Esophagus squamous epithelium (tissue), 5 donors: ENCODE measurements around the gene RSF1. TPM values are rescaled to one million over a fixed set of nuclear protein-coding genes. Genes with fewer than 3 reads are reported as not detected.

Experiments
- DNase-seq: peaks from one replicate; lab custom pipeline; 2025; lab: John Stamatoyannopoulos, UW
- H3K27ac ChIP-seq, 4 donors: fragments of 200-600 bp; sonication (generic); one replicate each; pipeline ENCODE4 v1.5.1; 2016 to 2019; ENCODE audit warnings: mild to moderate bottlenecking in 1 of 4
- H3K27me3 ChIP-seq, 4 donors: fragments of 200-600 bp; sonication (generic); 1 replicate in 3 of 4; 2 replicates in 1 of 4; pipeline versions ENCODE4 v1.5.1 to v1.6.0; 2017 to 2021; ENCODE audit warnings: antibody characterized with exemption in 1 of 4
- H3K36me3 ChIP-seq, 3 donors: fragments of 200-600 bp; sonication (generic); one replicate each; pipeline ENCODE4 v1.5.1; 2016 to 2019
- H3K4me1 ChIP-seq, 3 donors: fragments of 200-600 bp; sonication (generic); one replicate each; pipeline ENCODE4 v1.5.1; 2017 to 2019
- H3K4me3 ChIP-seq, 4 donors: fragments of 200-600 bp; sonication (generic); 1 replicate in 3 of 4; 2 replicates in 1 of 4; pipeline ENCODE4 v1.5.1; 2016 to 2019; ENCODE audit warnings: mild to moderate bottlenecking in 2 of 4, moderate library complexity in 1 of 4
- H3K9me3 ChIP-seq, 3 donors: fragments of 200-600 bp; sonication (generic); one replicate each; pipeline ENCODE4 v1.5.1; 2016 to 2019
- POLR2A ChIP-seq, 4 donors: fragments of 450-650 bp; IDR thresholded peaks; one replicate each; pipeline ENCODE4 v1.6.1; 2017; ENCODE audit warnings: antibody characterized with exemption in 4 of 4, mild to moderate bottlenecking in 4 of 4, moderate library complexity in 3 of 4
- WGBS, 2 donors: methylation state at CpG; one replicate each; pipeline ENCODE4 v1.1.5; 2018; 5-methylcytosine and 5-hydroxymethylcytosine counted together
- intact Hi-C: fragments of 100-400 bp; cut with DNase I; formaldehyde crosslinking; loops from one replicate; pipeline ENCODE4 v1.15.0; 2022
- total RNA-seq, 4 donors: library from RNA; depleted of rRNA; stranded (reverse); fragments of >200 nt; gene quantifications; one replicate each; pipeline ENCODE4 v1.1.0, GENCODE V29; 2016
- TF ChIP-seq, protein P1 (sequence below), 6 experiments: fragments of 450-650 bp in 4 of 6; fragments of 200-600 bp in 2 of 6; sonication (generic) in 2 of 6; IDR thresholded peaks; one replicate each; pipeline ENCODE4 v1.5.1; 2016 to 2019; ENCODE audit warnings: antibody characterized with exemption in 6 of 6, mild to moderate bottlenecking in 4 of 6, moderate library complexity in 4 of 6
- donor health status: DM: yes; HTN: yes; CAD: no.

RSF1 gene
- total RNA-seq, 4 donors from 2014 or later: 14.7 to 37.8 (median 29.1) TPM

- H3K4me3 ChIP-seq: no peak overlapping the region
- 87 to 92% methylated on average over 5 of the region's 5 CpGs for WGBS, 2 donors
- no peaks in the 10 kb centered on the region for H3K27me3 ChIP-seq
- peaks cover 0 to 16% (median 13%) of the 10 kb centered on the region in 3 donors for H3K9me3 ChIP-seq
- no peak for DNase-seq
- no peak for TF ChIP-seq POLR2A (IDR thresholded peaks at IDR 0.05)
- TF ChIP-seq, protein P1, sequence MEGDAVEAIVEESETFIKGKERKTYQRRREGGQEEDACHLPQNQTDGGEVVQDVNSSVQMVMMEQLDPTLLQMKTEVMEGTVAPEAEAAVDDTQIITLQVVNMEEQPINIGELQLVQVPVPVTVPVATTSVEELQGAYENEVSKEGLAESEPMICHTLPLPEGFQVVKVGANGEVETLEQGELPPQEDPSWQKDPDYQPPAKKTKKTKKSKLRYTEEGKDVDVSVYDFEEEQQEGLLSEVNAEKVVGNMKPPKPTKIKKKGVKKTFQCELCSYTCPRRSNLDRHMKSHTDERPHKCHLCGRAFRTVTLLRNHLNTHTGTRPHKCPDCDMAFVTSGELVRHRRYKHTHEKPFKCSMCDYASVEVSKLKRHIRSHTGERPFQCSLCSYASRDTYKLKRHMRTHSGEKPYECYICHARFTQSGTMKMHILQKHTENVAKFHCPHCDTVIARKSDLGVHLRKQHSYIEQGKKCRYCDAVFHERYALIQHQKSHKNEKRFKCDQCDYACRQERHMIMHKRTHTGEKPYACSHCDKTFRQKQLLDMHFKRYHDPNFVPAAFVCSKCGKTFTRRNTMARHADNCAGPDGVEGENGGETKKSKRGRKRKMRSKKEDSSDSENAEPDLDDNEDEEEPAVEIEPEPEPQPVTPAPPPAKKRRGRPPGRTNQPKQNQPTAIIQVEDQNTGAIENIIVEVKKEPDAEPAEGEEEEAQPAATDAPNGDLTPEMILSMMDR (IDR thresholded peaks at IDR 0.05): no peak
- H3K36me3 ChIP-seq: peaks cover 5 to 54% (median 6%) of the 10 kb centered on the region in 3 donors
- intact Hi-C loops: no loop called here
- no peaks in the 10 kb centered on the region for H3K4me1 ChIP-seq
- H3K27ac ChIP-seq: no peak overlapping the region
Observed at GRCh38 chr11:77728203-77728786, 92.2 kb downstream of the RSF1 start.

GRCh38 chr11:77726524-77726923 is 94.0 kb downstream of the RSF1 start:
- Histone ChIP-seq H3K4me3 (no peak overlapping the region), H3K9me3 (peaks cover 0 to 12% (median 12%) of the 10 kb centered on the region in 3 donors), H3K27ac (no peak overlapping the region), H3K36me3 (peaks cover 4 to 57% (median 5%) of the 10 kb centered on the region in 3 donors), H3K4me1 (no peaks in the 10 kb centered on the region), H3K27me3 (no peaks in the 10 kb centered on the region)
- 64 to 74% methylated on average over 2 of the region's 2 CpGs for WGBS, 2 donors
- intact Hi-C loops: no loop called here
- DNase-seq: no peak
- TF ChIP-seq POLR2A (IDR thresholded peaks at IDR 0.05): no peak
- TF ChIP-seq, protein P1 (IDR thresholded peaks at IDR 0.05): no peak

DNA sequence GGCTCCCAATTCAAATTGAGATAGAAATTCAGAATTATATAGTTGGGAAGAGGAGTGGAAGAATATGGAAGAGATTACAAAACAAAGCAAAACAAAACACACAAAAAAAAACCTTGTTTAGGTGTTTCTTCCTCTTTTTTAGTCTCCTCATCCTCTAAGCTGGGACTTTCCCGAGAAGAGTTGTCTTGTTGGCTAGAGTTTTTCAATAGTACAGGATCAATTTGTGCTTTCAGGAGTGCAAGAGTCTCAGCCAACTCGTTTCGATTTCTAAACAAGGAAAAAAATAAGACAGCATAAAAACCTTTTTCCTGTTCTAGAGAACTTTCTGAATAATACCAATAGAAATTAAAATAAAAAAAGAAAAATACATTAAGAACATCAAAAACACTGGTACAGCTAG is 95.1 kb downstream of the RSF1 start:
- Histone ChIP-seq H3K36me3 (peaks cover 0 to 51% (median 5%) of the 10 kb centered on the region in 3 donors), H3K9me3 (peaks cover 0 to 2% (median 1%) of the 10 kb centered on the region in 3 donors), H3K27ac (no peak overlapping the region), H3K27me3 (no peaks in the 10 kb centered on the region), H3K4me1 (no peaks in the 10 kb centered on the region), H3K4me3 (no peak overlapping the region)
- TF ChIP-seq POLR2A (IDR thresholded peaks at IDR 0.05): no peak
- TF ChIP-seq, protein P1 (IDR thresholded peaks at IDR 0.05): no peak
- intact Hi-C loops: no loop called here
- DNase-seq: no peak
- WGBS, 2 donors: 43 to 64% methylated on average over 3 of the region's 3 CpGs

DNA sequence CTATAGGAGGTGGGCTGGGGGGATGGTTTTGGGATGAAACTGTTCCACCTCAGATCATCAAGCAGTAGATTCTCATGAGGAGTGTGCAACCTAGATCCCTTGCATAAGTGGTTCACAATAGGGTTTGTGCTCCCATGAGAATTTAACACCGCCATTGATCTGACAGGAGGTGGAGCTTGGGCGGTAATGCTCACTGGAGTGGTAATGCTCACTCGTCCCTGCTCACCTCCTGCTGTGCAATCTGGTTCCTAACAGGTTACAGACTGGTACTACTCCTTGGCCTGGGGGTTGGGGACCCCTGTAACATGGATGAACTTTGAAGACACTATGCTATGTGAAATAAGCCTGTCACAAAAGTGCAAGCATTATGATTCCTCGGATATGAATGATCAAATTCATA is 95.9 kb downstream of the RSF1 start:
- TF ChIP-seq POLR2A (IDR thresholded peaks at IDR 0.05): no peak
- TF ChIP-seq, protein P1 (IDR thresholded peaks at IDR 0.05): no peak
- intact Hi-C loops: no loop called here
- no peaks in the 10 kb centered on the region for H3K9me3 ChIP-seq
- no peaks in the 10 kb centered on the region for H3K27me3 ChIP-seq
- WGBS, 2 donors: 91 to 92% methylated on average over 2 to 4 of the region's 4 CpGs
- H3K4me3 ChIP-seq: no peak overlapping the region
- no peaks in the 10 kb centered on the region for H3K4me1 ChIP-seq
- DNase-seq: no peak
- H3K27ac ChIP-seq: no peak overlapping the region
- H3K36me3 ChIP-seq: peaks cover 0 to 50% (median 5%) of the 10 kb centered on the region in 3 donors

GRCh38 chr11:77723024-77723423 is 97.5 kb downstream of the RSF1 start:
- Histone ChIP-seq H3K9me3 (no peaks in the 10 kb centered on the region), H3K36me3 (peaks cover 0 to 55% (median 5%) of the 10 kb centered on the region in 3 donors), H3K4me1 (no peaks in the 10 kb centered on the region), H3K27me3 (no peaks in the 10 kb centered on the region), H3K27ac (no peak overlapping the region), H3K4me3 (no peak overlapping the region)
- intact Hi-C loops: no loop called here
- no peak for TF ChIP-seq POLR2A (IDR thresholded peaks at IDR 0.05)
- TF ChIP-seq, protein P1 (IDR thresholded peaks at IDR 0.05): no peak
- no peak for DNase-seq
- WGBS, 2 donors: 44% methylated on average over 2 of the region's 2 CpGs
